Erythroblast (primary cell): ENCODE results near the gene ALPI.
A peak's percentile ranks its signal among the peaks of the same experiment; 100 is the strongest.
"Not testable (repeated sequence)": the region's sequence is repeated elsewhere in the genome, so short reads cannot be mapped to it uniquely, and the experiment has no call there.

Experiments used
- DNase-seq, 2 experiments: peaks; one replicate each; lab custom pipeline; 2025; lab: John Stamatoyannopoulos, UW
- GATA1 ChIP-seq: IDR thresholded peaks from 2 replicates; pipeline ENCODE4 v1.6.1; 2011; ENCODE audit warnings: low read depth, mild to moderate bottlenecking, control low read depth, low read length, moderate library complexity
- POLR2A ChIP-seq: IDR thresholded peaks from 2 replicates; pipeline ENCODE4 v1.6.1; 2011; ENCODE audit warnings: mild to moderate bottlenecking, low read length

Gene ALPI

GRCh38 chr2:232434091-232434490, 21.9 kb upstream of the ALPI start:
- no peak for DNase-seq
- TF ChIP-seq POLR2A, result no peak
- TF ChIP-seq GATA1, result no peak

- TF ChIP-seq POLR2A (no peak), GATA1 (no peak)
These were observed 21.2 kb upstream of the ALPI start for GRCh38 chr2:232434563-232435374.

GRCh38 chr2:232435375-232435648, 20.6 kb upstream of the ALPI start:
- no peak for DNase-seq

More at GRCh38 chr2:232434563-232435374, 21.2 kb upstream of the ALPI start:
- DNase-seq, result no peak

GRCh38 chr2:232435805-232436204, 20.1 kb upstream of the ALPI start:
- TF ChIP-seq POLR2A (no peak), GATA1 (no peak)

More at GRCh38 chr2:232435375-232435648, 20.6 kb upstream of the ALPI start:
- no peak for TF ChIP-seq POLR2A
- no peak for TF ChIP-seq GATA1

GRCh38 chr2:232436381-232437194, 19.4 kb upstream of the ALPI start:
- TF ChIP-seq GATA1 (no peak), POLR2A (no peak)
- DNase-seq, result no peak

More at GRCh38 chr2:232435805-232436204, 20.1 kb upstream of the ALPI start:
- no peak for DNase-seq

- no peak for DNase-seq
- TF ChIP-seq POLR2A (no peak), GATA1 (no peak)
These were observed 18.8 kb upstream of the ALPI start for GRCh38 chr2:232437195-232437571.

GRCh38 chr2:232438091-232438490, 17.9 kb upstream of the ALPI start:
- no peak for DNase-seq
- TF ChIP-seq POLR2A (no peak), GATA1 (no peak)

GRCh38 chr2:232438951-232439757, 16.8 kb upstream of the ALPI start:
- peak; percentile 26 to 60 for DNase-seq

GRCh38 chr2:232439758-232440135, 16.2 kb upstream of the ALPI start:
- TF ChIP-seq GATA1 (no peak), POLR2A (no peak)
- DNase-seq, result no peak

More at GRCh38 chr2:232438951-232439757, 16.8 kb upstream of the ALPI start:
- TF ChIP-seq POLR2A (no peak), GATA1 (no peak)

GRCh38 chr2:232440220-232441018, 15.5 kb upstream of the ALPI start:
- DNase-seq, result peak; percentile 63 to 84

GRCh38 chr2:232441147-232441651, 14.8 kb upstream of the ALPI start:
- no peak for DNase-seq
- TF ChIP-seq GATA1, result no peak
- TF ChIP-seq POLR2A, result no peak

GRCh38 chr2:232441922-232442321, 14.0 kb upstream of the ALPI start:
- not testable (repeated sequence) for DNase-seq

GRCh38 chr2:232442431-232442830, 13.5 kb upstream of the ALPI start:
- not testable (repeated sequence) for DNase-seq

GRCh38 chr2:232443047-232443446, 12.9 kb upstream of the ALPI start:
- DNase-seq, result not testable (repeated sequence)

- not testable (repeated sequence) for DNase-seq
These were observed 12.1 kb upstream of the ALPI start for GRCh38 chr2:232443669-232444408.
